ENCODE results near the gene SCGB1D4. TPM values are rescaled to one million over a fixed set of nuclear protein-coding genes. Genes with fewer than 3 reads are reported as not detected.

SCGB1D4 gene
- total RNA-seq, 1 experiment from 2014 or later, result not detected

Other genes starting within 250 kb of the SCGB1D4 start
- gene INCENP, start 175.1 kb downstream of the SCGB1D4 start, total RNA-seq (2014; rRNA removed; shearing (Covaris generic); ENCODE audit: low replicate concordance), result 20.5 and 46.2 TPM in 2 replicates
- gene SCGB1D1, start 108.9 kb downstream of the SCGB1D4 start, total RNA-seq (2014; rRNA removed; shearing (Covaris generic); ENCODE audit: low replicate concordance), result not detected in 2 replicates
- not detected in 2 replicates for gene SCGB2A1, start 90.4 kb downstream of the SCGB1D4 start, total RNA-seq (2014; rRNA removed; shearing (Covaris generic); ENCODE audit: low replicate concordance)
- gene SCGB1D2, start 56.8 kb downstream of the SCGB1D4 start, total RNA-seq (2014; rRNA removed; shearing (Covaris generic); ENCODE audit: low replicate concordance), result not detected in 2 replicates
- not detected in 2 replicates for gene SCGB2A2, start 28.9 kb downstream of the SCGB1D4 start, total RNA-seq (2014; rRNA removed; shearing (Covaris generic); ENCODE audit: low replicate concordance)
- 5.1 and 6.0 TPM in 2 replicates for gene ASRGL1, start 38.4 kb upstream of the SCGB1D4 start, total RNA-seq (2014; rRNA removed; shearing (Covaris generic); ENCODE audit: low replicate concordance)
- not detected in 2 replicates for gene SCGB1A1, start 120.0 kb upstream of the SCGB1D4 start, total RNA-seq (2014; rRNA removed; shearing (Covaris generic); ENCODE audit: low replicate concordance)
- 110 and 122 TPM in 2 replicates for gene AHNAK, start 247.7 kb upstream of the SCGB1D4 start, total RNA-seq (2014; rRNA removed; shearing (Covaris generic); ENCODE audit: low replicate concordance)